Smooth muscle cell (in vitro differentiated cells): ENCODE results near the gene NTM. TPM values are rescaled to one million over a fixed set of nuclear protein-coding genes. Genes with fewer than 3 reads are reported as not detected.

ENCODE experiments used
- DNase-seq: peaks from one replicate; lab custom pipeline; 2025; ENCODE audit not compliant: unreplicated experiment; lab: John Stamatoyannopoulos, UW
- H2AFZ ChIP-seq: fragments of 200-600 bp; sonication (generic); 2 replicates; pipeline ENCODE4 v1.6.0; 2016; ENCODE audit warnings: antibody characterized with exemption, low read depth, mild to moderate bottlenecking
- H3F3A ChIP-seq: fragments of 200-600 bp; sonication (generic); 2 replicates; pipeline ENCODE4 v1.6.0; 2017; ENCODE audit warnings: antibody characterized with exemption, low read depth
- H3K27ac ChIP-seq: fragments of 200-600 bp; sonication (generic); 2 replicates; pipeline ENCODE4 v1.5.1; 2016; ENCODE audit warnings: low read depth, mild to moderate bottlenecking
- H3K27me3 ChIP-seq: fragments of 200-600 bp; sonication (generic); 2 replicates; pipeline ENCODE4 v1.6.1; 2016; ENCODE audit warnings: low read depth, mild to moderate bottlenecking
- H3K36me3 ChIP-seq: fragments of 200-600 bp; sonication (generic); 2 replicates; pipeline ENCODE4 v1.5.1; 2016; ENCODE audit warnings: low read depth
- H3K4me1 ChIP-seq: fragments of 200-600 bp; sonication (generic); 2 replicates; pipeline ENCODE4 v1.5.1; 2016; ENCODE audit warnings: low read depth
- H3K4me2 ChIP-seq: fragments of 200-600 bp; sonication (generic); 2 replicates; pipeline ENCODE4 v1.6.0; 2016; ENCODE audit warnings: mild to moderate bottlenecking
- H3K4me3 ChIP-seq: fragments of 200-600 bp; sonication (generic); 2 replicates; pipeline ENCODE4 v1.5.1; 2016; ENCODE audit warnings: mild to moderate bottlenecking
- H3K79me2 ChIP-seq: fragments of 200-600 bp; sonication (generic); 2 replicates; pipeline ENCODE4 v1.6.0; 2016; ENCODE audit warnings: low read depth, mild to moderate bottlenecking
- H3K9ac ChIP-seq: fragments of 200-600 bp; sonication (generic); 2 replicates; pipeline ENCODE4 v1.6.0; 2016; ENCODE audit warnings: low read depth
- H3K9me3 ChIP-seq: fragments of 200-600 bp; sonication (generic); replicated peaks from 2 replicates; pipeline ENCODE4 v1.5.1; 2016; ENCODE audit warnings: low read depth
- H4K20me1 ChIP-seq: fragments of 200-600 bp; sonication (generic); 2 replicates; pipeline ENCODE4 v1.6.0; 2016; ENCODE audit warnings: low read depth
- CTCF ChIP-seq: fragments of 200-600 bp; sonication (generic); IDR thresholded peaks from 2 replicates; pipeline ENCODE4 v1.5.1; 2017; ENCODE audit warnings: borderline replicate concordance, mild to moderate bottlenecking, antibody characterized with exemption; ENCODE audit not compliant: insufficient read depth, poor library complexity, severe bottlenecking
- WGBS: methylation state at CpG from one replicate; pipeline ENCODE4 v1.1.7; 2016; ENCODE audit warnings: low lambda C conversion rate; 5-methylcytosine and 5-hydroxymethylcytosine counted together
- polyA plus RNA-seq: library from polyadenylated mRNA; unstranded; fragments of >200 nt; fragmentation: Nextera tagmentation; extraction: Ambion mirVana; gene quantifications from 2 replicates; pipeline ENCODE4 v1.2.1, GENCODE V29; 2016
- total RNA-seq: library from RNA; depleted of rRNA; stranded (reverse); fragments of >200 nt; gene quantifications from 2 replicates; pipeline ENCODE4 v1.2.3, GENCODE V29; 2014

The NTM gene
- total and polyA plus RNA-seq, 2 experiments from 2014 or later = 68.9 to 123 TPM

GRCh38 chr11:131918663-131919062 is 548.2 kb downstream of the NTM start:
- Histone ChIP-seq H3K4me1 (no peaks in the 10 kb centered on the region), H2AFZ (no peak overlapping the region), H3K4me3 (no peak overlapping the region), H3F3A (no peaks in the 10 kb centered on the region), H3K9ac (no peak overlapping the region), H3K79me2 (peaks cover 23% of the 10 kb centered on the region), H3K4me2 (no peak overlapping the region), H3K36me3 (no peaks in the 10 kb centered on the region), H3K9me3 (no peaks in the 10 kb centered on the region), H3K27me3 (peaks cover 11% of the 10 kb centered on the region), H4K20me1 (peaks cover under 1% of the 10 kb centered on the region), H3K27ac (no peak overlapping the region)
- no peak for DNase-seq
- no peak for TF ChIP-seq CTCF
- 85% methylated on average over 4 of the region's 4 CpGs for WGBS

DNA sequence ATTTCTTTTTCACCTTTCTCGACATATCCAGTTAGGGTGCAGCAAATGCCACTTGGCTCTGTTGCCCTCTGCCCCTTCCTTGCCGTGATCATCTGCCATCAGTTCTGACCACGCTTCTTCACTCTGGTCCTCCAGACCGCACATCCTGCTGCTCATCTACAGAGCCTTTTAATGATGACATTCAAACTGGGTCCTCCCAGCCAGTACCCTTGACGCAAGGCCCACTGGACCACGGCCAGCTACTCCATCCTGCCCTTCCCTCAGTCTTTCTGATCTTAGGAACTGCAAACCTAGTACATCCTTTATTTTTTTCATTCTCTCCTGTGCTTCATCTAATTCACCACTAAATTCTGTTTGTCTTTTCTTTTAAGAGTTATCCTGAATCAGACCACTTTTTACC is 551.8 kb downstream of the NTM start:
- WGBS = 95% methylated on average over 6 of the region's 6 CpGs
- H3K9me3 ChIP-seq = no peaks in the 10 kb centered on the region
- no peak overlapping the region for H3K9ac ChIP-seq
- H3K79me2 ChIP-seq = peaks cover 6% of the 10 kb centered on the region
- H3K36me3 ChIP-seq = no peaks in the 10 kb centered on the region
- no peak overlapping the region for H2AFZ ChIP-seq
- no peak for DNase-seq
- no peak for TF ChIP-seq CTCF
- no peak overlapping the region for H3K4me3 ChIP-seq
- no peak overlapping the region for H3K4me2 ChIP-seq
- peaks cover 24% of the 10 kb centered on the region for H4K20me1 ChIP-seq
- H3K4me1 ChIP-seq = peaks cover 9% of the 10 kb centered on the region
- no peak overlapping the region for H3K27ac ChIP-seq
- H3F3A ChIP-seq = no peaks in the 10 kb centered on the region
- peaks cover 11% of the 10 kb centered on the region for H3K27me3 ChIP-seq

DNA sequence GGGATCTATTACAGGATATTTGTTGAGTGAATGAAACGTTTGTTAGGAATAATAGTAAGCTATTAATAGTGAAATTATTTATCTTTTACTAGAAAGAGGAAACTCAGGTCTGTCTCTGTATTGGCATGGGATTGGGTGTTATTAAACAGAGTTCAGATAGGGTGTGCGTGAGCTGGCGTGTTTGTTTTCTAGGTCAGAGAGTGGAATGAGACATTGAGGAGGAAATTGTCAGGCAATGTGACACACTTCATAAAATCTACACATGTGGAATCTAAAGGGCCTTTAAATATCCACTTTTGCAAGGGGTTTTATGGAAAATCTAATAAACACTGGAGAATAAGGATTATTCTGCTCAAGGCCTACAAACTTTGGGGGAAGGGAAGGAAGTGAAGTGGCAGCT is 552.9 kb downstream of the NTM start:
- Histone ChIP-seq H3K79me2 (no peaks in the 10 kb centered on the region), H3F3A (no peaks in the 10 kb centered on the region), H3K4me2 (peak overlapping the region; percentile 58), H3K4me1 (peaks cover 9% of the 10 kb centered on the region), H3K9me3 (no peaks in the 10 kb centered on the region), H3K27me3 (peaks cover 11% of the 10 kb centered on the region), H3K27ac (peak overlapping the region; percentile 14), H3K4me3 (no peak overlapping the region), H4K20me1 (peaks cover 29% of the 10 kb centered on the region), H3K9ac (no peak overlapping the region), H2AFZ (no peak overlapping the region), H3K36me3 (no peaks in the 10 kb centered on the region)
- no peak for DNase-seq
- 62% methylated on average over 3 of the region's 3 CpGs for WGBS
- no peak for TF ChIP-seq CTCF

DNA sequence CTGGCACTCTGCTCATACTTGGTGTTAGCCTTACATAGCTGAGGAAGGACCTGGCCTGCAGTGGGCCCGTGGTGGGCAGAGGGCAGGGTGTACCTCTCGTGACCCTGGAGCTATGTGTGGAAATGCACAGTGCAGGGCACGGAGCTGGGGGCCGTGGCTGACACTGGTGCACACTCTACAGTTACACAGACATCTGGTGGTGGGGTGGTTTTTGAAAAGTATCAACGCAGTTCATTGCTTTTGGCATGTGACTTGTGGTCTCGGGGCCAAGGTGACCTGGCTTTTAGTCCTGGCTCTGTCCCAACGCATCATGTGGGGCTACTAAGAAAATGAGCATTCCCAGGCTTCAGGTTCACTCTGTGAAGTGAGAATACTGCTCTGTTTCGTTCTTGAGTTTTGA is 553.6 kb downstream of the NTM start:
- Histone ChIP-seq H3K4me3 (no peak overlapping the region), H4K20me1 (peaks cover 29% of the 10 kb centered on the region), H3K9me3 (no peaks in the 10 kb centered on the region), H3K4me2 (peak overlapping the region; percentile 58), H2AFZ (no peak overlapping the region), H3K27ac (peak overlapping the region; percentile 67), H3K79me2 (no peaks in the 10 kb centered on the region), H3K9ac (no peak overlapping the region), H3K27me3 (peaks cover 8% of the 10 kb centered on the region), H3F3A (no peaks in the 10 kb centered on the region), H3K4me1 (peaks cover 9% of the 10 kb centered on the region), H3K36me3 (no peaks in the 10 kb centered on the region)
- WGBS = 93% methylated on average over 8 of the region's 8 CpGs
- no peak for DNase-seq
- no peak for TF ChIP-seq CTCF
